SK-N-SH treated with all-trans-retinoic acid at 6 μM for 48 hours (cell line): ENCODE data around the gene MUSTN1.

ENCODE experiments used
- ATAC-seq: fragments of 200-7000 bp; cut with Tn5 transposase; 3 replicates; pipeline ENCODE4 v1.9.1; 2020; ENCODE audit warnings: mild to moderate bottlenecking, moderate library complexity
- ARNTL ChIP-seq: fragments of 450-650 bp; formaldehyde crosslinking; IDR thresholded peaks from 2 replicates; pipeline ENCODE4 v1.5.0; 2020; ENCODE audit warnings: low read depth, mild to moderate bottlenecking, moderate library complexity, borderline replicate concordance
- BACH2 ChIP-seq: fragments of 250-450 bp; sonication (Bioruptor Pico); IDR thresholded peaks from 2 replicates; pipeline ENCODE4 v1.9.0; 2021; ENCODE audit warnings: mild to moderate bottlenecking, borderline replicate concordance
- CSDC2 ChIP-seq: fragments of 250-450 bp; sonication (Bioruptor Pico); IDR thresholded peaks from 2 replicates; pipeline ENCODE4 v1.5.0; 2020; ENCODE audit warnings: mild to moderate bottlenecking, moderate library complexity
- CSRNP3 ChIP-seq: fragments of 250-450 bp; sonication (Bioruptor Pico); IDR thresholded peaks from 2 replicates; pipeline ENCODE4 v1.5.1; 2021; ENCODE audit warnings: mild to moderate bottlenecking, moderate library complexity
- GLIS3 ChIP-seq: fragments of 250-450 bp; sonication (Bioruptor Pico); IDR thresholded peaks from 2 replicates; pipeline ENCODE4 v1.5.0; 2020; ENCODE audit warnings: mild to moderate bottlenecking, moderate library complexity
- ISL1 ChIP-seq: fragments of 250-450 bp; sonication (Bioruptor Pico); IDR thresholded peaks from 2 replicates; pipeline ENCODE4 v2.1.2; 2022; ENCODE audit warnings: mild to moderate bottlenecking, moderate library complexity
- OSR1 ChIP-seq: fragments of 250-450 bp; sonication (Bioruptor Pico); IDR thresholded peaks from 2 replicates; pipeline ENCODE4 v1.8.0; 2022; ENCODE audit warnings: moderate library complexity, mild to moderate bottlenecking, inconsistent platforms
- PATZ1 ChIP-seq: fragments of 250-450 bp; sonication (Bioruptor Pico); IDR thresholded peaks from 2 replicates; pipeline ENCODE4 v1.8.0; 2020; ENCODE audit warnings: mild to moderate bottlenecking, moderate library complexity, borderline replicate concordance
- POU6F1 ChIP-seq: fragments of 250-450 bp; sonication (Bioruptor Pico); IDR thresholded peaks from 2 replicates; pipeline ENCODE4 v1.8.0; 2021; ENCODE audit warnings: low read depth, mild to moderate bottlenecking, moderate library complexity, borderline replicate concordance
- PPARA ChIP-seq: fragments of 250-450 bp; sonication (Bioruptor Pico); IDR thresholded peaks from 2 replicates; pipeline ENCODE4 v1.5.0; 2020; ENCODE audit warnings: mild to moderate bottlenecking, borderline replicate concordance
- RARB ChIP-seq: fragments of 250-450 bp; sonication (Bioruptor Pico); IDR thresholded peaks from 2 replicates; pipeline ENCODE4 v1.8.0; 2021; ENCODE audit warnings: mild to moderate bottlenecking, moderate library complexity
- SNAI2 ChIP-seq: fragments of 250-450 bp; sonication (Bioruptor Pico); IDR thresholded peaks from 2 replicates; pipeline ENCODE4 v1.5.0; 2020; ENCODE audit warnings: mild to moderate bottlenecking, moderate library complexity
- TCF4 ChIP-seq: fragments of 250-450 bp; sonication (Bioruptor Pico); IDR thresholded peaks from 2 replicates; pipeline ENCODE4 v1.8.0; 2021; ENCODE audit warnings: mild to moderate bottlenecking, moderate library complexity, borderline replicate concordance
- TOX ChIP-seq: fragments of 250-450 bp; sonication (Bioruptor Pico); IDR thresholded peaks from 2 replicates; pipeline ENCODE4 v1.8.0; 2021; ENCODE audit warnings: mild to moderate bottlenecking, moderate library complexity, borderline replicate concordance
- ZC3H10 ChIP-seq: fragments of 250-450 bp; sonication (Bioruptor Pico); IDR thresholded peaks from 2 replicates; pipeline ENCODE4 v1.5.1; 2021; ENCODE audit warnings: mild to moderate bottlenecking, moderate library complexity
- ZFP3 ChIP-seq: fragments of 250-450 bp; sonication (Bioruptor Pico); IDR thresholded peaks from 2 replicates; pipeline ENCODE4 v1.5.0; 2020; ENCODE audit warnings: mild to moderate bottlenecking, moderate library complexity
- ZFP30 ChIP-seq: fragments of 450-650 bp; formaldehyde crosslinking; IDR thresholded peaks from 2 replicates; pipeline ENCODE4 v1.5.0; 2022; ENCODE audit warnings: mild to moderate bottlenecking, moderate library complexity
- ZNF565 ChIP-seq: fragments of 450-650 bp; formaldehyde crosslinking; conservative IDR thresholded peaks from 2 replicates; pipeline ENCODE4 v1.5.0; 2020; ENCODE audit warnings: low read depth, mild to moderate bottlenecking, moderate library complexity
- ZNF70 ChIP-seq: fragments of 450-650 bp; formaldehyde crosslinking; IDR thresholded peaks from 2 replicates; pipeline ENCODE4 v1.5.0; 2020; ENCODE audit warnings: mild to moderate bottlenecking, moderate library complexity
- ZNF8 ChIP-seq: fragments of 450-650 bp; formaldehyde crosslinking; IDR thresholded peaks from 2 replicates; pipeline ENCODE4 v1.5.0; 2020; ENCODE audit warnings: mild to moderate bottlenecking, moderate library complexity
- TF ChIP-seq, protein P1 (sequence below): fragments of 250-450 bp; sonication (Bioruptor Pico); IDR thresholded peaks from 2 replicates; pipeline ENCODE4 v1.5.1; 2020; ENCODE audit warnings: low read depth, mild to moderate bottlenecking, moderate library complexity
- TF ChIP-seq, protein P2 (sequence below): fragments of 250-450 bp; sonication (Bioruptor Pico); IDR thresholded peaks from 2 replicates; pipeline ENCODE4 v1.5.0; 2020; ENCODE audit warnings: mild to moderate bottlenecking, moderate library complexity

MUSTN1 gene

DNA sequence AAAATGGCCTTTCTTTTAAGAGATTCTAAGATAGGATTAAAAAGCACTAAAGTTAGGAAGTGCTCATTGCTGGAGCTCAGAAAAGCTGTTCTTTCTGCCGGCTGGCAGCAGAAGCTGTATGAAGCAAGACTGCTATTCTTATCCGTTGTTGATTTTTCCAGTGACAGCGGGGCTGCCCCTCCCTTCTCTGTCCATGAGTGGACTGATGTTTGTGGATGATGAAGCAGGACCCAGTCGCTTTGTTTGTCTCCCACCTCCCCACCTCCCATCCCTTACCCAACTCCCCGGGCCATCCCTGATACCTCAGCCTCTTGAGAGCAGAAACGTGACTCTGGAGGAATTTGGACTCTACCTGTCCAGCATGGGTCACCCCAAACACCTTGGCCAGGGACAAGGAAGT, 10.3 kb upstream of the MUSTN1 start:
- no peak for ATAC-seq
- TF ChIP-seq CSDC2 (CRISPR knock-in tag) (no peak), OSR1 (CRISPR knock-in tag) (no peak), ZNF8 (no peak), ZNF565 (no peak), TOX (no peak), ZFP3 (CRISPR knock-in tag) (no peak), POU6F1 (CRISPR knock-in tag) (no peak), BACH2 (no peak), GLIS3 (CRISPR knock-in tag) (no peak), ZFP30 (CRISPR knock-in tag) (no peak), ZNF70 (CRISPR knock-in tag) (no peak), SNAI2 (no peak), RARB (CRISPR knock-in tag) (no peak), TCF4 (CRISPR knock-in tag) (no peak), PPARA (CRISPR knock-in tag) (no peak)
- TF ChIP-seq, protein P1, sequence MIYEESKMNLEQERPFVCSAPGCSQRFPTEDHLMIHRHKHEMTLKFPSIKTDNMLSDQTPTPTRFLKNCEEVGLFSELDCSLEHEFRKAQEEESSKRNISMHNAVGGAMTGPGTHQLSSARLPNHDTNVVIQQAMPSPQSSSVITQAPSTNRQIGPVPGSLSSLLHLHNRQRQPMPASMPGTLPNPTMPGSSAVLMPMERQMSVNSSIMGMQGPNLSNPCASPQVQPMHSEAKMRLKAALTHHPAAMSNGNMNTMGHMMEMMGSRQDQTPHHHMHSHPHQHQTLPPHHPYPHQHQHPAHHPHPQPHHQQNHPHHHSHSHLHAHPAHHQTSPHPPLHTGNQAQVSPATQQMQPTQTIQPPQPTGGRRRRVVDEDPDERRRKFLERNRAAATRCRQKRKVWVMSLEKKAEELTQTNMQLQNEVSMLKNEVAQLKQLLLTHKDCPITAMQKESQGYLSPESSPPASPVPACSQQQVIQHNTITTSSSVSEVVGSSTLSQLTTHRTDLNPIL (CRISPR knock-in tag), result no peak
- TF ChIP-seq, protein P2, sequence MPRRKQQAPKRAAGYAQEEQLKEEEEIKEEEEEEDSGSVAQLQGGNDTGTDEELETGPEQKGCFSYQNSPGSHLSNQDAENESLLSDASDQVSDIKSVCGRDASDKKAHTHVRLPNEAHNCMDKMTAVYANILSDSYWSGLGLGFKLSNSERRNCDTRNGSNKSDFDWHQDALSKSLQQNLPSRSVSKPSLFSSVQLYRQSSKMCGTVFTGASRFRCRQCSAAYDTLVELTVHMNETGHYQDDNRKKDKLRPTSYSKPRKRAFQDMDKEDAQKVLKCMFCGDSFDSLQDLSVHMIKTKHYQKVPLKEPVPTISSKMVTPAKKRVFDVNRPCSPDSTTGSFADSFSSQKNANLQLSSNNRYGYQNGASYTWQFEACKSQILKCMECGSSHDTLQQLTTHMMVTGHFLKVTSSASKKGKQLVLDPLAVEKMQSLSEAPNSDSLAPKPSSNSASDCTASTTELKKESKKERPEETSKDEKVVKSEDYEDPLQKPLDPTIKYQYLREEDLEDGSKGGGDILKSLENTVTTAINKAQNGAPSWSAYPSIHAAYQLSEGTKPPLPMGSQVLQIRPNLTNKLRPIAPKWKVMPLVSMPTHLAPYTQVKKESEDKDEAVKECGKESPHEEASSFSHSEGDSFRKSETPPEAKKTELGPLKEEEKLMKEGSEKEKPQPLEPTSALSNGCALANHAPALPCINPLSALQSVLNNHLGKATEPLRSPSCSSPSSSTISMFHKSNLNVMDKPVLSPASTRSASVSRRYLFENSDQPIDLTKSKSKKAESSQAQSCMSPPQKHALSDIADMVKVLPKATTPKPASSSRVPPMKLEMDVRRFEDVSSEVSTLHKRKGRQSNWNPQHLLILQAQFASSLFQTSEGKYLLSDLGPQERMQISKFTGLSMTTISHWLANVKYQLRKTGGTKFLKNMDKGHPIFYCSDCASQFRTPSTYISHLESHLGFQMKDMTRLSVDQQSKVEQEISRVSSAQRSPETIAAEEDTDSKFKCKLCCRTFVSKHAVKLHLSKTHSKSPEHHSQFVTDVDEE (CRISPR knock-in tag), result no peak

- no peak for TF ChIP-seq ZFP3 (CRISPR knock-in tag)
- TF ChIP-seq SNAI2, result no peak
- no peak for TF ChIP-seq POU6F1 (CRISPR knock-in tag)
- TF ChIP-seq PPARA (CRISPR knock-in tag), result no peak
- no peak for TF ChIP-seq ZC3H10 (CRISPR knock-in tag)
- TF ChIP-seq TOX, result no peak
- TF ChIP-seq ZNF70 (CRISPR knock-in tag), result no peak
- TF ChIP-seq ZNF565, result no peak
- no peak for TF ChIP-seq RARB (CRISPR knock-in tag)
- no peak for TF ChIP-seq CSDC2 (CRISPR knock-in tag)
- TF ChIP-seq ARNTL (CRISPR knock-in tag), result no peak
- no peak for TF ChIP-seq ISL1
- no peak for TF ChIP-seq ZFP30 (CRISPR knock-in tag)
- no peak for TF ChIP-seq BACH2
- no peak for TF ChIP-seq PATZ1
- TF ChIP-seq ZNF8, result no peak
- TF ChIP-seq, protein P1 (CRISPR knock-in tag), result no peak
- no peak for TF ChIP-seq OSR1 (CRISPR knock-in tag)
- no peak for TF ChIP-seq CSRNP3 (CRISPR knock-in tag)
- no peak for TF ChIP-seq TCF4 (CRISPR knock-in tag)
- TF ChIP-seq, all 23 proteins: peak for 0
- no peak for ATAC-seq
Observed at GRCh38 chr3:52844290-52844975, 9.6 kb upstream of the MUSTN1 start.
